A549 treated with ZK216348 at 1 μM for 4 hours (cell line): ENCODE data around the gene HIC1. TPM values are rescaled to one million over a fixed set of nuclear protein-coding genes. Genes with fewer than 3 reads are reported as not detected.

Source experiments
- total RNA-seq: library from RNA; stranded (reverse); fragments of 200-300 nt; extraction: Qiagen RNA extraction; gene quantifications from 5 replicates; pipeline ENCODE4 v1.2.3, GENCODE V29; 2022; ENCODE audit warnings: low read depth

The HIC1 gene
- total RNA-seq: 0.28 to 2.7 TPM (median 2.0 TPM) in 5 replicates

GRCh38 chr17:2054512-2055291, at the start of gene HIC1:
Gene HIC1, plus strand, starts transcription at chr17:2055103. Its CDS starts 1,588 bp downstream, at chr17:2056691.

GRCh38 chr17:2025220-2025621, 29.7 kb upstream of the HIC1 start, which contains the start of gene RTN4RL1:
Gene RTN4RL1, minus strand, starts transcription at chr17:2025334. Its CDS starts 469 bp downstream, at chr17:2024865.

GRCh38 chr17:2029911-2030778, 24.8 kb upstream of the HIC1 start, which contains the start of gene DPH1:
Gene DPH1, plus strand, starts transcription at chr17:2030153. Its CDS starts 17 bp downstream, at chr17:2030170.

GRCh38 chr17:2041561-2042389, 13.1 kb upstream of the HIC1 start, which contains the start of gene OVCA2:
Gene OVCA2, plus strand, starts transcription at chr17:2042022. Its CDS starts 26 bp downstream, at chr17:2042048.

Other genes starting within 250 kb of the HIC1 start
- 6.8 to 10.2 TPM (median 9.4 TPM) in 5 replicates for gene SMYD4, start 225.2 kb upstream of the HIC1 start, total RNA-seq
- gene RPA1, start 225.1 kb upstream of the HIC1 start, total RNA-seq: 61.3 to 80.6 TPM (median 72.8 TPM) in 5 replicates
- 3.4 to 7.3 TPM (median 6.0 TPM) in 5 replicates for gene RTN4RL1, start 29.8 kb upstream of the HIC1 start, total RNA-seq
- gene DPH1, start 24.9 kb upstream of the HIC1 start, total RNA-seq: 30.1 to 48.1 TPM (median 43.1 TPM) in 5 replicates
- 46.0 to 83.1 TPM (median 74.2 TPM) in 5 replicates for gene OVCA2, start 13.1 kb upstream of the HIC1 start, total RNA-seq
- gene SMG6, start 248.7 kb downstream of the HIC1 start, total RNA-seq: 20.6 to 30.9 TPM (median 26.7 TPM) in 5 replicates
- gene SRR, start 248.8 kb downstream of the HIC1 start, total RNA-seq: 6.8 to 11.0 TPM (median 9.6 TPM) in 5 replicates